T-helper 1 cell treated with Interleukin-12 subunit alpha and Interleukin-12 subunit beta and Interleukin-4 antibody, amounts not matched to agents 30 ng/mL and 1 ng/mL, for 36 hours (primary cell): ENCODE results near the gene HAPSTR1. TPM values are rescaled to one million over a fixed set of nuclear protein-coding genes. Genes with fewer than 3 reads are reported as not detected.

Experiments
- total RNA-seq: library from RNA; stranded (reverse); gene quantifications from 2 replicates; pipeline ENCODE4 v1.2.3, GENCODE V29; 2022

HAPSTR1 gene
- total RNA-seq, 1 donor from 2014 or later = 70.1 TPM

Other genes starting within 250 kb of the HAPSTR1 start
- 102 and 105 TPM in 2 replicates for gene CARHSP1, start 222.6 kb upstream of the HAPSTR1 start, total RNA-seq
- not detected in 2 replicates for gene LITAFD, start 209.3 kb upstream of the HAPSTR1 start, total RNA-seq
- 177 and 181 TPM in 2 replicates for gene USP7, start 127.7 kb upstream of the HAPSTR1 start, total RNA-seq